Mucosa of rectum (tissue), 2 donors: ENCODE data around the gene KBTBD12.

Experiments used
- H3K27ac ChIP-seq, 2 donors: one replicate each; pipeline ENCODE4 v1.7.0; 2013; ENCODE audit warnings: inconsistent platforms in 2 of 2, low read depth in 2 of 2, low read length in 2 of 2
- H3K27me3 ChIP-seq, 2 donors: one replicate each; pipeline ENCODE4 v1.7.0; 2013; ENCODE audit warnings: low read length in 2 of 2; ENCODE audit not compliant: control insufficient read depth in 2 of 2, insufficient read depth in 2 of 2
- H3K36me3 ChIP-seq, 2 donors: one replicate each; pipeline ENCODE4 v1.7.0; 2013; ENCODE audit warnings: low read length in 2 of 2; ENCODE audit not compliant: control insufficient read depth in 2 of 2, insufficient read depth in 2 of 2
- H3K4me1 ChIP-seq, 2 donors: one replicate each; pipeline ENCODE4 v1.7.0; 2013; ENCODE audit warnings: low read length in 2 of 2, mild to moderate bottlenecking in 1 of 2; ENCODE audit not compliant: control insufficient read depth in 2 of 2, insufficient read depth in 2 of 2
- H3K4me3 ChIP-seq, 2 donors: one replicate each; pipeline ENCODE4 v1.7.0; 2013; ENCODE audit warnings: low read length in 2 of 2
- H3K9ac ChIP-seq, 2 donors: one replicate each; pipeline ENCODE4 v1.7.0; 2013; ENCODE audit warnings: low read length in 2 of 2, low read depth in 1 of 2, mild to moderate bottlenecking in 1 of 2
- H3K9me3 ChIP-seq, 2 donors: one replicate each; pipeline ENCODE4 v1.7.0; 2013; ENCODE audit warnings: low read length in 2 of 2; ENCODE audit not compliant: control insufficient read depth in 2 of 2
- donor health status: healthy.
- donor health status: Normal muscosa, but diverticular disease.

Gene KBTBD12

DNA sequence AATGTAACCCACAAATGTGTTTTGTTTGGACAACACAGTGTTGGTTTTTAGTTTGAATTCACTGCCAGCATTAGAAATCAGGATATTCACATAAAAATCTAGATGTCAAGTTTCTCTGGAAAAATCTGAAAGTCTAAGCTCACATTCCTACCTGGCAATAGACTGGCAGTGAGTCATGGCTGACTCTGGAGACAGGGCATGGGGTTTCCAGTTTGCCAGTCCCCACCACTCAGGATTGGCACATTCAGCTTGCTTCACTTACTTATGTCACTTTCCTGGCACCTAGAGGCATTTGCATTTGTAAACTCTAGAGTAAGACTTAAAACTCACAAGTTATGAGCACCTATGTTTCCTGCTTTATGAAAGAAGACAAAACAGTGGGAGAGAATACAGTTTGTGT is 118.1 kb downstream of the KBTBD12 start:
- Histone ChIP-seq H3K4me1 (no peaks in the 10 kb centered on the region), H3K9me3 (no peaks in the 10 kb centered on the region), H3K27me3 (peaks cover 0 to 3% of the 10 kb centered on the region in 2 donors), H3K9ac (no peak overlapping the region), H3K36me3 (no peaks in the 10 kb centered on the region), H3K4me3 (no peak overlapping the region), H3K27ac (no peak overlapping the region)

DNA sequence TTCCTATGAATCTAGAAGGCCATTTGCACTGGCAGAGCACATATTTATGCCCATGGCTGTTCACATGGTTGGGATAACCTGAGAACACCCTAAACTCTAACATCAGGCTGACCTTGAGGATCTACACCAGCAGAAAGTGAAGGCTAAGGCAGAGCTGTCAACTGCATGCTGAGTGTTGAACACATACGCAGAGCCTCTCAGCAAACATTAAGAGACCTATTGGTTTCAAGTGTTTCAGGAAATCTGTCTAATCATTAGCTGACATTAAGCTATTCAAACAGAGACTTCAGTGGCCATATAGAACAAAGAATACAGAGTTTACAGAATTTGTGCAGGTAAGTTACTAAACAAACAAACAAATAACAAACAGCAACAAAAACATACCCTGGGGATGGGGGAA is 121.1 kb downstream of the KBTBD12 start:
- no peaks in the 10 kb centered on the region for H3K4me1 ChIP-seq

More for the DNA sequence above, 121.1 kb downstream of the KBTBD12 start:
- Histone ChIP-seq H3K27ac (no peak overlapping the region), H3K9me3 (no peaks in the 10 kb centered on the region), H3K36me3 (no peaks in the 10 kb centered on the region), H3K4me3 (no peak overlapping the region), H3K27me3 (peaks cover 0 to 3% of the 10 kb centered on the region in 2 donors), H3K9ac (no peak overlapping the region)
